Measurements from ENCODE around the gene PGR.
"Not testable (repeated sequence)": the region's sequence is repeated elsewhere in the genome, so short reads cannot be mapped to it uniquely, and the experiment has no call there.

Gene PGR

DNA sequence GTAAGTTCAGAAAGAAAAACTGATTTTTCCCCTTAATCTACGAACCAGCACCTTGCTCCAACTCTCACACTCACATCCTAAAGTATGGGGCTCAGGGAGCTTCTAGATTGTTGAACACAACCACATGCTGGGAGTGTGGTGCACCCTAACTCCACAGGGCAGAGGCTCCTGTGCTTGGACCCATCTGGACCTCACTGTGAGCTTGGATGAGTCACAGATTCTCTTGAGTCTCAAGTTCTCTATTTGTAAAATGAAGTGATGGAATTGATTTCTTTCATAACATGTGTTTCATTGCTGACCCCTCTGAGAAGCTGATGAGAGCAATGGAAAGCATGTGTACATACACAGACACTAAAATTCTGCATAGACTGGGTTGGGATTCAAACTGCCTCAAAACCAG lies 109.7 kb downstream of the PGR start:
- no peak overlapping the region for H3K4me3 ChIP-seq (ENCODE audit: low read depth, low read length)
- no peak for DNase-seq (ENCODE audit: low read depth)

- DNase-seq (ENCODE audit: low read depth) = no peak
- H3K4me3 ChIP-seq (ENCODE audit: low read depth, low read length) = no peak overlapping the region
These were observed 114.9 kb downstream of the PGR start for GRCh38 chr11:101014600-101015285.

DNA sequence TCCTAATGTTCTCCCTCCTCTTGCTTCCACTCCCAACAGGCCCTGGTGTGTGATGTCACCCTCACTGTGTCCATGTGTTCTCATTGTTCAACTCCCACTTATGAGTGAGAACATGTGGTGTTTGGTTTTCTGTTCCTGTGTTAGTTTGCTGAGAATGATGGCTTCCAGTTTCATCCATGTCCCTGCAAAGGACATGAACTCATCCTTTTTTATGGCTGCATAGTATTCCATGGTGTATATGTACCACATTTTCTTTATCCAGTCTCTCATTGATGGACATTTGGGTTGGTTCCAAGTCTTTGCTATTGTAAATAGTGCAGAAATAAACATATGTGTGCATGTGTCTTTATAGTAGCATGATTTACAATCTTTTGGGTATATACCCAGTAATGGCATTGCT lies 115.9 kb downstream of the PGR start:
- H3K4me3 ChIP-seq (ENCODE audit: low read depth, low read length); DNase-seq (ENCODE audit: low read depth): not testable (repeated sequence)

- DNase-seq (ENCODE audit: low read depth) = no peak
- no peak overlapping the region for H3K4me3 ChIP-seq (ENCODE audit: low read depth, low read length)
These were observed 117.7 kb downstream of the PGR start for GRCh38 chr11:101011881-101012280.

DNA sequence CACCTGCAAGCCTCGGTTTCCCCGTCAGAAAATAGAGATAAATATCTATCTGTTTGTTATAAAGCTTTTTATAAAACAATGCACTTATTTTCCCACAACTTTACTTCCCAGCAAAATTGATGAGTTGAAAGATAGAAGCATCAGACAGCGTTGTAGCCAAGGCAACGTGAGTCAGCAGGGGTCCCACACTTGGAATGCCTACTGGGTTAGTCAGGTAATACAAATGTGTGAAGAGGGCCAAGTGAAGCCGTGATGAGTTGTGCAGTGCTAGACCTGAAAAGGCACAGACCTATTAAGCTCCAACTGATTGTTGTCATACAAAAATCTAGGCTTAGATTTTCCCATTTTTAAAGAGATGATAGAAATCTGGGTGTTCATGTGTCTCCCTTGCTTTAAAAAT lies 118.7 kb downstream of the PGR start:
- no peak overlapping the region for H3K4me3 ChIP-seq (ENCODE audit: low read depth, low read length)
- no peak for DNase-seq (ENCODE audit: low read depth)

DNA sequence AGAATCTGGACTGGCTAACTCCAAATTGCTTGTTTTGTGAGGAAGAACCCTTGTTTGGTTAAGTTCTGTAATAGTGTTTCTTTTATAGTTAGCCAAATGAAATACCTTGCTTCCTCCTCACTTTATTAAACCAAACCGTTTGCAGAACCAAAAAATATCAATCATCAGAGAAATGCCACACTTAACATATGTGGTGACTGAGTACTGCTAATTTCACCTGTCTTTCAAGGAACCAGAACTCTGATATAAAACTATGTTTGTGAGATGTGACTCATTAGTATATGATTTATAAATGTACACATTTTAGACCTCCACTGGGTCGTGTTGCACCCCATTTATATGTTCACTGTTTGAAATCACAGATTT lies 119.9 kb downstream of the PGR start:
- no peak for DNase-seq (ENCODE audit: low read depth)
- no peak overlapping the region for H3K4me3 ChIP-seq (ENCODE audit: low read depth, low read length)

DNA sequence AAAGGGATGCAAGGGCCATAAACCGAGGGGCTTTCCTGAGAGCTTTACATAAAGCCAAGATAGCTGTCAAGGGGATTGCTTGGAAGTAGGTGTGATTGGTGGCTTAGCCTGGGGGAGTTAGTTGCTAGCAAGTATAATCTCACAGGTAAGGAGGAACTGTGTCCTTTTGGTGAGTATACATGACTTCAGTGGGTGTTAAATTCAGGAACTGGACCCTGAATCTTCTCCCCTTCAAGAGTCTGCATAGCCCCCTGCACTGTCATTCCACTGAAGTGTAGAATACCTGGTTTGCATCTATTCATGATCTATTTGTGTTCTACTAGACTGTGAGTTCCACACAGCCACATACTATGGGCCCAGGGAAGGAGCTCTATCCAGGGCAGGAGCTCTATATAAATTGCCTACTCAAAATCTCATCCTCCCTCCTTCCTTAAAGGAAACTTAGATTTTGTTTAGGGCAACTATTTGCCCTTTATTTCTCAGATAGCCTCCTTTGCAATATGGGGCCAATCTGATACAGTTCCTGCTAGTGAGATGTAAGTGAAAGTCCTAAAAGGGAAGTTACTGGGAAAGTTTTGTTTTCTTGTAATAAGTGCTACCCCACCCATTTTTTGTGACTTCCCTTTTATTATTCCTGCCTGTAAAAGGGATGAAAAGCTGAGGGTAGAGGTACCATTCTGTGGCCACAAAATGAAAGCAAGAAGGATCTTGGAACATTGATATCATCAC lies 120.5 kb downstream of the PGR start:
- no peak overlapping the region for H3K4me3 ChIP-seq (ENCODE audit: low read depth, low read length)
- no peak for DNase-seq (ENCODE audit: low read depth)

DNA sequence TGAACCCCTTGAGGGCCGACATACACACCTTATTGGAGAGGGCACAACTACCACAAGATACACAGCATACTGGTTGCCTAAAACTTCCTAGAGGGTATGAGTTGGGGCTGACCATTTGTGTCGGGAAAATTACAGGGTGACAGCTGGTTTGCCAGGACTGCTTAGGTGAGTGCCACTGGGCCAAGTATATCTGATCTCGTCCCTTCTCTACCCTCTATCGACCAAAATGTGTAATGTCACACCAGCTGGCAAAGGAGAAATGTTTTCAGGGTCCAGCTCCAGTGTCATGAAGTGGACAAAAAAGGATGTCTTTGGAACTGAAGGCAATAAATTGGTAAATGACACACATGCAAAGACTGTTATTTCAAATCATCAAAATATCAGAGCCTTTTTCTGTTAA lies 126.1 kb downstream of the PGR start:
- no peak overlapping the region for H3K4me3 ChIP-seq (ENCODE audit: low read depth, low read length)
- no peak for DNase-seq (ENCODE audit: low read depth)

DNA sequence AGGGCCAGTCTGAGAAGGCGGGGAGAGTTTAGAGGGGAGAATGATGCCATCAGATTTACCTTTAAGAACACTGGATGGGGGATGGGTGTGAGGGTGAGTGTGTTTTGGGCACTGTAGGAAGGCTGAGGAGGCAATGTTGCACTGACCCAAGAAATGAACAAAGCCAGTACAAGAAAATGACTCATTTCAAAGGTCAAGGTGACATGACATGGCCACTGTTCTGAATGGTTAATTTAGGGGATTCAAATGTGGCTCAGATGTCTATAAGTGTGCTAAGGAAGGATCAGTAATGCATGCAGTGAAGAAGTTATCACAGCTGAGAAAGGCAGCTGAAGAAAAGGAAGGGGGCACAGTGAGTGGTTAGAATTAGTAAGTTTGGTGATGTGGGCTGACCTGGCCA lies 129.9 kb downstream of the PGR start:
- H3K4me3 ChIP-seq (ENCODE audit: low read depth, low read length) = no peak overlapping the region
- no peak for DNase-seq (ENCODE audit: low read depth)

- H3K4me3 ChIP-seq (ENCODE audit: low read depth, low read length) = no peak overlapping the region
- DNase-seq (ENCODE audit: low read depth) = no peak
These were observed 134.6 kb downstream of the PGR start for GRCh38 chr11:100994966-100995365.

- DNase-seq (ENCODE audit: low read depth) = no peak
- H3K4me3 ChIP-seq (ENCODE audit: low read depth, low read length) = no peak overlapping the region
These were observed 138.1 kb downstream of the PGR start for GRCh38 chr11:100991541-100991940.

GRCh38 chr11:100990931-100991330 lies 138.7 kb downstream of the PGR start:
- H3K4me3 ChIP-seq (ENCODE audit: low read depth, low read length) = no peak overlapping the region
- DNase-seq (ENCODE audit: low read depth) = no peak

- no peak for DNase-seq (ENCODE audit: low read depth)
- H3K4me3 ChIP-seq (ENCODE audit: low read depth, low read length) = no peak overlapping the region
These were observed 144.9 kb downstream of the PGR start for GRCh38 chr11:100984668-100985067.

- H3K4me3 ChIP-seq (ENCODE audit: low read depth, low read length) = no peak overlapping the region
- DNase-seq (ENCODE audit: low read depth) = no peak
These were observed 148.3 kb downstream of the PGR start for GRCh38 chr11:100981196-100981824.

- no peak for DNase-seq (ENCODE audit: low read depth)
These were observed 149.5 kb downstream of the PGR start for GRCh38 chr11:100980156-100980555.

More at GRCh38 chr11:100980156-100980555, 149.5 kb downstream of the PGR start:
- no peak overlapping the region for H3K4me3 ChIP-seq (ENCODE audit: low read depth, low read length)
